GM18909 (cell line): ENCODE results near the gene KLHDC1.
"Not testable (repeated sequence)": the region's sequence is repeated elsewhere in the genome, so short reads cannot be mapped to it uniquely, and the experiment has no call there.

Experiments
- ATAC-seq: cut with Tn5 transposase; IDR thresholded peaks from one replicate; pipeline ENCODE4 v1.9.1; 2021; ENCODE audit warnings: mild to moderate bottlenecking; ENCODE audit not compliant: unreplicated experiment, poor library complexity

Gene KLHDC1

GRCh38 chr14:49774106-49774505 lies 81.2 kb downstream of the KLHDC1 start:
- no peak for ATAC-seq

GRCh38 chr14:49778421-49778820 lies 85.5 kb downstream of the KLHDC1 start:
- no peak for ATAC-seq

- not testable (repeated sequence) for ATAC-seq
Measured at GRCh38 chr14:49781040-49781439, 88.1 kb downstream of the KLHDC1 start.

GRCh38 chr14:49783394-49784014 lies 90.6 kb downstream of the KLHDC1 start:
- no peak for ATAC-seq

- ATAC-seq: no peak
Measured at GRCh38 chr14:49786315-49786714, 93.4 kb downstream of the KLHDC1 start.

GRCh38 chr14:49792618-49793017 lies 99.7 kb downstream of the KLHDC1 start:
- no peak for ATAC-seq

- ATAC-seq: no peak
Measured at GRCh38 chr14:49796025-49796424, 103.1 kb downstream of the KLHDC1 start.
